ENCODE data around the gene MOCS1. TPM values are rescaled to one million over a fixed set of nuclear protein-coding genes. Genes with fewer than 3 reads are reported as not detected.

The MOCS1 gene
- polyA plus RNA-seq, 3 donors = 0.05 to 0.26 (median 0.12) TPM

DNA sequence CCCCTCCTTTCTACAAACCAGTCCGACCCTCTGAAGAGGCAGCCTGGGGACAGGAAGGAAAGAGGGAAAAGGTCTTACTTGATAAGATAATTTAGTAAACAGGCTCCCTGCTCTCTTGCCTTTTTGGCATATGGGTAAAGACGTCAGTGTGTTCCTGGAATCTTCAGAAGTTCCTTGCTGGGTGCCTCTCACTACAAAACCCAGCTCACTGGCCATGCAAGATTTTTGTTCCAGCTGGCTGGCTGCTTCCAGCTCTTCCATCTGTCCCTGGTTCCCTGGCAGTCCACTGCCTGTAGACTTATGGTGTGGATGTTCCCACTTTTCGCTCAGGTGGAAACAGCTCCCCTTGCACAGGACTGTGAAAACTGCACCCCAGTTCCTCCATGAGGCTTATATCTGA lies 57.4 kb downstream of the MOCS1 start:
- H3K27ac Mint-ChIP-seq = no peak overlapping the region
- no peaks in the 10 kb centered on the region for H3K4me1 ChIP-seq (ENCODE audit: control insufficient read depth in 1 of 2, insufficient read depth in 2 of 2, low read length in 2 of 2)
- 80% methylated on average over 1 of the region's 3 CpGs for WGBS (ENCODE audit: insufficient coverage)
- H2AFZ ChIP-seq (ENCODE audit: insufficient read depth, low read depth, low read length, poor library complexity, severe bottlenecking) = no peak overlapping the region
- no peaks in the 10 kb centered on the region for H3K36me3 ChIP-seq (replicated peaks in 1 of 2; ENCODE audit: control insufficient read depth in 1 of 2, insufficient read depth in 2 of 2, low read length in 2 of 2)
- DNase-seq = no peak
- no peak overlapping the region for H3K9ac ChIP-seq (ENCODE audit: insufficient read depth, low read length, poor library complexity, severe bottlenecking)
- no peak overlapping the region for H3K4me3 ChIP-seq (replicated peaks in 1 of 3; ENCODE audit: low read depth in 2 of 3, low read length in 3 of 3)
- no peak overlapping the region for H3K27ac ChIP-seq (ENCODE audit: low read depth in 1 of 2, low read length in 2 of 2)
- no peaks in the 10 kb centered on the region for H3K4me1 Mint-ChIP-seq
- intact Hi-C loops (cut with micrococcal nuclease) = no loop called here
- H3K36me3 Mint-ChIP-seq = no peaks in the 10 kb centered on the region
- H3K79me2 ChIP-seq (ENCODE audit: insufficient read depth, low read length) = no peaks in the 10 kb centered on the region
- no peak overlapping the region for H3K4me3 Mint-ChIP-seq
- no peaks in the 10 kb centered on the region for H3K27me3 ChIP-seq (ENCODE audit: control insufficient read depth in 2 of 2, insufficient read depth in 2 of 2, low read length in 2 of 2)
- peaks cover 2 to 7% (median 5%) of the 10 kb centered on the region in 3 donors for H3K27me3 Mint-ChIP-seq (ENCODE audit: low read depth in 3 of 3)
- no peaks in the 10 kb centered on the region for H4K20me1 ChIP-seq (ENCODE audit: insufficient read depth, low read length)
- TF ChIP-seq, protein P1, sequence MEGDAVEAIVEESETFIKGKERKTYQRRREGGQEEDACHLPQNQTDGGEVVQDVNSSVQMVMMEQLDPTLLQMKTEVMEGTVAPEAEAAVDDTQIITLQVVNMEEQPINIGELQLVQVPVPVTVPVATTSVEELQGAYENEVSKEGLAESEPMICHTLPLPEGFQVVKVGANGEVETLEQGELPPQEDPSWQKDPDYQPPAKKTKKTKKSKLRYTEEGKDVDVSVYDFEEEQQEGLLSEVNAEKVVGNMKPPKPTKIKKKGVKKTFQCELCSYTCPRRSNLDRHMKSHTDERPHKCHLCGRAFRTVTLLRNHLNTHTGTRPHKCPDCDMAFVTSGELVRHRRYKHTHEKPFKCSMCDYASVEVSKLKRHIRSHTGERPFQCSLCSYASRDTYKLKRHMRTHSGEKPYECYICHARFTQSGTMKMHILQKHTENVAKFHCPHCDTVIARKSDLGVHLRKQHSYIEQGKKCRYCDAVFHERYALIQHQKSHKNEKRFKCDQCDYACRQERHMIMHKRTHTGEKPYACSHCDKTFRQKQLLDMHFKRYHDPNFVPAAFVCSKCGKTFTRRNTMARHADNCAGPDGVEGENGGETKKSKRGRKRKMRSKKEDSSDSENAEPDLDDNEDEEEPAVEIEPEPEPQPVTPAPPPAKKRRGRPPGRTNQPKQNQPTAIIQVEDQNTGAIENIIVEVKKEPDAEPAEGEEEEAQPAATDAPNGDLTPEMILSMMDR (IDR thresholded peaks at IDR 0.05) = no peak
- H3K9me3 ChIP-seq (replicated peaks in 1 of 2; ENCODE audit: control insufficient read depth in 1 of 2, insufficient read depth in 1 of 2, low read length in 2 of 2) = no peaks in the 10 kb centered on the region
- peaks cover 0 to 3% (median 0%) of the 10 kb centered on the region in 7 donors for H3K9me3 Mint-ChIP-seq
- H3K4me2 ChIP-seq (replicated peaks; ENCODE audit: extremely low read depth, low read length, poor library complexity, severe bottlenecking) = no peak overlapping the region

DNA sequence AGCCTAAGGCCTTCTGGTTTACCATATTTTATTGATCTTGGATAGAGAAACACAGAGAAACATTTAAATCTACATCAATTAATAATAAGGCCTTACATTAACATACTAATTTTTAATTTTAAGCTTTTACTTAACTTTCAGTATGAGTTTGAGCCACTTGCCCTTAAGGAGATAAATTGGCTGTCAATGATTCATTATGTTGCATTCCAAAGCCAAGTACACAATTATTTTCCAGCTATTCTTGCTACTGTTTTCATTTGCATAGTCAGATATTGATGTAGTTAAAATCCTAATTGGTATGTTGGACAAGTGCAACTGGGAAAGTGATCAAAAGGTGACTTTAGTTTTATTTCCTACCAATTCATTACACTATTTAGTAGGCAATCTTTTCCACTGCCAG lies 58.2 kb downstream of the MOCS1 start:
- H4K20me1 ChIP-seq (ENCODE audit: insufficient read depth, low read length) = no peaks in the 10 kb centered on the region
- no peaks in the 10 kb centered on the region for H3K9me3 ChIP-seq (replicated peaks in 1 of 2; ENCODE audit: control insufficient read depth in 1 of 2, insufficient read depth in 1 of 2, low read length in 2 of 2)
- no peaks in the 10 kb centered on the region for H3K27me3 ChIP-seq (ENCODE audit: control insufficient read depth in 2 of 2, insufficient read depth in 2 of 2, low read length in 2 of 2)
- H3K4me3 ChIP-seq (replicated peaks in 1 of 3; ENCODE audit: low read depth in 2 of 3, low read length in 3 of 3) = no peak overlapping the region
- TF ChIP-seq, protein P1 (IDR thresholded peaks at IDR 0.05) = no peak
- H3K79me2 ChIP-seq (ENCODE audit: insufficient read depth, low read length) = no peaks in the 10 kb centered on the region
- H3K36me3 ChIP-seq (replicated peaks in 1 of 2; ENCODE audit: control insufficient read depth in 1 of 2, insufficient read depth in 2 of 2, low read length in 2 of 2) = no peaks in the 10 kb centered on the region
- Mint-ChIP-seq H3K4me3 (no peak overlapping the region), H3K27me3 (ENCODE audit: low read depth in 3 of 3) (peaks cover 2 to 7% (median 5%) of the 10 kb centered on the region in 3 donors), H3K36me3 (no peaks in the 10 kb centered on the region), H3K4me1 (no peaks in the 10 kb centered on the region), H3K27ac (no peak overlapping the region), H3K9me3 (peaks cover 0 to 3% (median 0%) of the 10 kb centered on the region in 7 donors)
- H3K4me2 ChIP-seq (replicated peaks; ENCODE audit: extremely low read depth, low read length, poor library complexity, severe bottlenecking) = no peak overlapping the region
- no peak for DNase-seq
- intact Hi-C loops (cut with micrococcal nuclease) = no loop called here
- H3K27ac ChIP-seq (ENCODE audit: low read depth in 1 of 2, low read length in 2 of 2) = no peak overlapping the region
- H3K4me1 ChIP-seq (ENCODE audit: control insufficient read depth in 1 of 2, insufficient read depth in 2 of 2, low read length in 2 of 2) = no peaks in the 10 kb centered on the region
- no peak overlapping the region for H3K9ac ChIP-seq (ENCODE audit: insufficient read depth, low read length, poor library complexity, severe bottlenecking)
- no peak overlapping the region for H2AFZ ChIP-seq (ENCODE audit: insufficient read depth, low read depth, low read length, poor library complexity, severe bottlenecking)
